ENCODE data around the gene DUSP1. TPM values are rescaled to one million over a fixed set of nuclear protein-coding genes. Genes with fewer than 3 reads are reported as not detected.

Gene DUSP1
- total and polyA plus RNA-seq, 10 of the 15 experiments (the other 5 are each of a cell fraction or from before 2014, with no cell fraction given) = 1.4 to 6.2 (median 3.9) TPM

DNA sequence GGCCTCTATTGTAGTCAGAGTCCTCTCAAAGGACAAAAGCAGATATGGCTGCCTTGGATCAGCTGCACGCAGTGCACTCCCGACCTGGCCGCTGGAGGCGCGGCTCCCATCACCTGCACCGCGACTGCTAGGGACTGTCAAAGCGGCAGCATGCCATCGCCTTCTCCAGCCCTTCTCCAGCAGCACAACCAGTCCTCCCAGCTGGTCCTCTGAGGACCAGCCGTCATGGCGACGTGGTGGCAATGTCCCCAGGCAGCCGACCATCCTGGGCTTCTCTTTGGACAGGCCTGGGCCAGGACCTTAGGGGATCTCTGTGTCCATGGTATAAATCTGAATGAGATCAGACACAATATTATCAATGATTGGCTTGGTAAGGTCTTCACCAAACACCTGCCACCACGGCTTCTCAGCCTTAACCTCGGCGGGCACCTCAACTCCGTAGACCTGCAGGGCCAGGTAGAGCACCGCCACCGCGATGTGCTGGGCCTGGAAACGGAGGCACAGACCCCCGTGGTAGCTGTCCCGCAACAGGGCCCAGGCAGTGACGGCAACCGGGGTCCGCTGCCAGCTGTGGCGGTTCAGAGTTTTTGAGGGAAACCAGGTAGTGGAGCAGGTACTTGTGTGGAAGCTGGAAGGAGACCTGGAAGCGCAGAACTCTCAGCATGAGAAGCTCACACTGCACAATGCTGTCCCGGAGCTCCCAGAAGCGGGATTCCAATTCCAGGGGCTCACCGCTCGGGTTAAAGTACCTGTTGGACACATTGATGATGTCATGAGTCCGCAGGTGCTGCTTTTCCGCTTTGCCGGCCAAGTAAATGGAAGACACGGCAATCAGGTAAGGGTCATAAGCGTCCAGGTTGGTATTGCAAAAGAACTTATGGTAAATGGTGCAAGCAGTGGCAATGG, 8.5 kb downstream of the DUSP1 start:
- H3K4me3 ChIP-seq = no peak overlapping the region
- no peak overlapping the region for H3K9ac ChIP-seq (ENCODE audit: control insufficient read depth, insufficient read depth, low read length)
- CTCF ChIA-PET = no interaction called here
- H3K27ac ChIP-seq (ENCODE audit: control insufficient read depth, insufficient read depth) = no peak overlapping the region
- 84% methylated on average over 35 of the region's 37 CpGs for WGBS (ENCODE audit: insufficient coverage, insufficient replicate concordance, low lambda C conversion rate, missing lambda C conversion rate)
- no peak overlapping the region for H3K4me2 ChIP-seq (ENCODE audit: control insufficient read depth, insufficient read depth)
- peaks cover 0 to 1% of the 10 kb centered on the region in 2 experiments; a peak in 1 of 4 replicates for H3K27me3 ChIP-seq (replicated peaks in 1 of 2; ENCODE audit: control insufficient read depth in 2 of 2, insufficient read depth in 2 of 2, low read length in 1 of 2)
- intact Hi-C loops (cut with micrococcal nuclease; ENCODE audit: unreplicated experiment) = no loop called here
- H3K36me3 ChIP-seq (ENCODE audit: control insufficient read depth in 2 of 2, insufficient read depth in 2 of 2, low read length in 1 of 2) = no peaks in the 10 kb centered on the region
- H4K20me1 ChIP-seq (ENCODE audit: control insufficient read depth, insufficient read depth) = no peaks in the 10 kb centered on the region
- no TSS peak for BruUV-seq (replicated peaks)
- ATAC-seq = no peak
- H2AFZ ChIP-seq (ENCODE audit: control insufficient read depth, low read depth, low read length) = no peak overlapping the region
- DNase-seq (ENCODE audit: low read depth, low spot score) = no peak
- FAIRE-seq = no peak
- peaks cover 10% of the 10 kb centered on the region for H3K4me1 ChIP-seq (ENCODE audit: control insufficient read depth, insufficient read depth, low read length)
- no peaks in the 10 kb centered on the region for H3K9me3 ChIP-seq (replicated peaks; ENCODE audit: control insufficient read depth, insufficient read depth, low read length)
- in situ Hi-C loops (cut with MboI) = no loop called here
- no peak for TF ChIP-seq HCFC1 (IDR thresholded peaks at IDR 0.05; ENCODE audit: low read length)
- no peak for TF ChIP-seq HDGF (IDR thresholded peaks at IDR 0.05)
- TF ChIP-seq NR2C1 (IDR thresholded peaks at IDR 0.05) = no peak
- no peak for TF ChIP-seq GABPA (IDR thresholded peaks at IDR 0.05; ENCODE audit: low read depth)
- no peak for TF ChIP-seq CBX3 (IDR thresholded peaks at IDR 0.05; ENCODE audit: borderline replicate concordance, low read depth)
- no peak for TF ChIP-seq SMC3 (IDR thresholded peaks at IDR 0.05; ENCODE audit: borderline replicate concordance, low read length)
- TF ChIP-seq TBL1XR1 (IDR thresholded peaks at IDR 0.05; ENCODE audit: low read depth, low read length) = no peak
- TF ChIP-seq IKZF2 (IDR thresholded peaks at IDR 0.05) = no peak
- TF ChIP-seq SUZ12 (IDR thresholded peaks at IDR 0.05; ENCODE audit: unreplicated experiment) = no peak
- no peak for TF ChIP-seq TAF1 (IDR thresholded peaks at IDR 0.05; ENCODE audit: borderline replicate concordance, low read depth, low read length)
- no peak for TF ChIP-seq POLR2AphosphoS2 (IDR thresholded peaks at IDR 0.05; ENCODE audit: low read depth, low read length)
- TF ChIP-seq USF2 (IDR thresholded peaks at IDR 0.05; ENCODE audit: borderline replicate concordance, low read depth, low read length) = no peak
- TF ChIP-seq SMAD1 (IDR thresholded peaks at IDR 0.05; ENCODE audit: low read depth, partially characterized antibody) = no peak
- TF ChIP-seq ZNF622 (IDR thresholded peaks at IDR 0.05) = no peak
- TF ChIP-seq ATF7 (IDR thresholded peaks at IDR 0.05; ENCODE audit: low read depth) = no peak
- TF ChIP-seq, protein P1, sequence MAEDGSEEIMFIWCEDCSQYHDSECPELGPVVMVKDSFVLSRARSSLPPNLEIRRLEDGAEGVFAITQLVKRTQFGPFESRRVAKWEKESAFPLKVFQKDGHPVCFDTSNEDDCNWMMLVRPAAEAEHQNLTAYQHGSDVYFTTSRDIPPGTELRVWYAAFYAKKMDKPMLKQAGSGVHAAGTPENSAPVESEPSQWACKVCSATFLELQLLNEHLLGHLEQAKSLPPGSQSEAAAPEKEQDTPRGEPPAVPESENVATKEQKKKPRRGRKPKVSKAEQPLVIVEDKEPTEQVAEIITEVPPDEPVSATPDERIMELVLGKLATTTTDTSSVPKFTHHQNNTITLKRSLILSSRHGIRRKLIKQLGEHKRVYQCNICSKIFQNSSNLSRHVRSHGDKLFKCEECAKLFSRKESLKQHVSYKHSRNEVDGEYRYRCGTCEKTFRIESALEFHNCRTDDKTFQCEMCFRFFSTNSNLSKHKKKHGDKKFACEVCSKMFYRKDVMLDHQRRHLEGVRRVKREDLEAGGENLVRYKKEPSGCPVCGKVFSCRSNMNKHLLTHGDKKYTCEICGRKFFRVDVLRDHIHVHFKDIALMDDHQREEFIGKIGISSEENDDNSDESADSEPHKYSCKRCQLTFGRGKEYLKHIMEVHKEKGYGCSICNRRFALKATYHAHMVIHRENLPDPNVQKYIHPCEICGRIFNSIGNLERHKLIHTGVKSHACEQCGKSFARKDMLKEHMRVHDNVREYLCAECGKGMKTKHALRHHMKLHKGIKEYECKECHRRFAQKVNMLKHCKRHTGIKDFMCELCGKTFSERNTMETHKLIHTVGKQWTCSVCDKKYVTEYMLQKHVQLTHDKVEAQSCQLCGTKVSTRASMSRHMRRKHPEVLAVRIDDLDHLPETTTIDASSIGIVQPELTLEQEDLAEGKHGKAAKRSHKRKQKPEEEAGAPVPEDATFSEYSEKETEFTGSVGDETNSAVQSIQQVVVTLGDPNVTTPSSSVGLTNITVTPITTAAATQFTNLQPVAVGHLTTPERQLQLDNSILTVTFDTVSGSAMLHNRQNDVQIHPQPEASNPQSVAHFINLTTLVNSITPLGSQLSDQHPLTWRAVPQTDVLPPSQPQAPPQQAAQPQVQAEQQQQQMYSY (CRISPR knock-in tag; IDR thresholded peaks at IDR 0.05) = no peak
- POLR2A ChIA-PET = no interaction called here
- no peaks in the 10 kb centered on the region for H3K79me2 ChIP-seq (ENCODE audit: control insufficient read depth, insufficient read depth, low read length)
- SMC1A ChIA-PET (ENCODE audit: uncharacterized antibody, unreplicated experiment) = no interaction called here
- RAD21 ChIA-PET (ENCODE audit: unreplicated experiment) = no interaction called here

All from GM12878 (cell line).